Measurements from ENCODE around the gene THEM5. TPM values are rescaled to one million over a fixed set of nuclear protein-coding genes. Genes with fewer than 3 reads are reported as not detected.

The THEM5 gene
- total RNA-seq, 1 experiment from 2014 or later, result not detected

GRCh38 chr1:151843398-151843797, 10.1 kb downstream of the THEM5 start:
- H3K4me1 ChIP-seq (ENCODE audit: control insufficient read depth in 1 of 2, insufficient read depth in 2 of 2, low read length in 2 of 2), result peaks cover 0 to 40% of the 10 kb centered on the region in 2 experiments; a peak in 2 of 4 replicates
- H3K9me3 ChIP-seq (ENCODE audit: control insufficient read depth in 1 of 2, insufficient read depth in 1 of 2, low read depth in 1 of 2, low read length in 2 of 2), result peaks cover 0 to 3% of the 10 kb centered on the region in 2 experiments; a peak in 1 of 4 replicates
- intact Hi-C loops (cut with micrococcal nuclease), result no loop called here
- no peaks in the 10 kb centered on the region for H3K27me3 ChIP-seq (ENCODE audit: insufficient read depth, low read length)
- no peak overlapping the region for H3K9ac ChIP-seq (ENCODE audit: low read length)
- BruUV-seq (replicated peaks), result no TSS peak
- ChIA-PET CTCF (no interaction called here), POLR2A (no interaction called here), RAD21 (ENCODE audit: low non-redundant PET in 1 of 2, low total read pairs in 2 of 2, uncharacterized antibody in 2 of 2, unreplicated experiment in 2 of 2) (no interaction called here)
- ATAC-seq, result no peak
- H3K36me3 ChIP-seq (ENCODE audit: control insufficient read depth in 1 of 2, insufficient read depth in 2 of 2, low read length in 2 of 2), result no peaks in the 10 kb centered on the region
- no peak overlapping the region for H3K4me3 ChIP-seq (replicated peaks in 1 of 2; ENCODE audit: low read depth in 1 of 2, low read length in 2 of 2)
- TF ChIP-seq EGR1 (IDR thresholded peaks at IDR 0.05; ENCODE audit: low read depth) (no peak), EZH2 (IDR thresholded peaks at IDR 0.05) (no peak), SRF (IDR thresholded peaks at IDR 0.05; ENCODE audit: low read depth) (no peak), ZBTB33 (IDR thresholded peaks at IDR 0.05; ENCODE audit: extremely low read depth, insufficient replicate concordance, low read length) (no peak), ZFX (IDR thresholded peaks at IDR 0.05) (no peak), CEBPB (IDR thresholded peaks at IDR 0.05; ENCODE audit: low read depth) (no peak), POLR2A (IDR thresholded peaks at IDR 0.05; ENCODE audit: borderline replicate concordance, extremely low read depth, insufficient read depth, insufficient read length) (no peak), ATF3 (IDR thresholded peaks at IDR 0.05) (no peak), CBX3 (IDR thresholded peaks at IDR 0.05; ENCODE audit: low read depth) (no peak), JUND (IDR thresholded peaks at IDR 0.05) (no peak), SP1 (IDR thresholded peaks at IDR 0.05; ENCODE audit: low read depth) (no peak), ELF1 (IDR thresholded peaks at IDR 0.05; ENCODE audit: borderline replicate concordance, low read depth) (no peak), POLR2AphosphoS5 (IDR thresholded peaks at IDR 0.05; ENCODE audit: low read depth, low read length) (no peak)
- H3K27ac ChIP-seq (ENCODE audit: low read depth, low read length), result no peak overlapping the region
- H3K4me2 ChIP-seq (ENCODE audit: low read length), result no peak overlapping the region
- no peaks in the 10 kb centered on the region; the same call in 1 of the 2 replicates for H3K9me2 ChIP-seq (ENCODE audit: insufficient read depth)
- H4K20me1 ChIP-seq (ENCODE audit: insufficient read depth), result no peaks in the 10 kb centered on the region
- H3K79me2 ChIP-seq (ENCODE audit: insufficient read depth, low read length), result no peaks in the 10 kb centered on the region
- DNase-seq (ENCODE audit: low read depth, low spot score), result no peak
- no peak overlapping the region for H2AFZ ChIP-seq (ENCODE audit: low read depth, low read length, poor library complexity, severe bottlenecking)
